ENCODE results near the gene RAB11A. TPM values are rescaled to one million over a fixed set of nuclear protein-coding genes. Genes with fewer than 3 reads are reported as not detected.
"Not testable (repeated sequence)": the region's sequence is repeated elsewhere in the genome, so short reads cannot be mapped to it uniquely, and the experiment has no call there.

The RAB11A gene
- total RNA-seq, 2 donors from 2014 or later = 111 to 149 TPM

DNA sequence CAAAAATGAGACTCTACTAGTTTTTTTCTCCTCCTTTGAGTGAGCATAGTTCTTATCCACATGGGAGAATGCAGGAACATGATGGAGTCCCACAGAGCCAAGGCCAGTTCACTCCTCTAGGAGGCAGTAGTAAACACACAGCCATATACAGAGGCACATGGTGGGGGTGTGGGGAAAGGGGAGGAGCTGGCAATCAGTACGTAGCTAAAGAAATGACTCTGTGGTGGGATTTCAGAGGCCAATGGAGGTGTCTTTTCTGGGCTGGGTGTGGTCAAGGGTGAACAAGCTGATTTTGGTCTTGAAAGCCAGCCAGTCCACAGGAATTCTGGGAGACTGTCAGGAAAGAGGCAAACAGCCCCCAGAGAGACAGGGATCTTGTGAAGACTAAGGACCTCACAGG, 6.6 kb upstream of the RAB11A start:
- TF ChIP-seq, protein P1, sequence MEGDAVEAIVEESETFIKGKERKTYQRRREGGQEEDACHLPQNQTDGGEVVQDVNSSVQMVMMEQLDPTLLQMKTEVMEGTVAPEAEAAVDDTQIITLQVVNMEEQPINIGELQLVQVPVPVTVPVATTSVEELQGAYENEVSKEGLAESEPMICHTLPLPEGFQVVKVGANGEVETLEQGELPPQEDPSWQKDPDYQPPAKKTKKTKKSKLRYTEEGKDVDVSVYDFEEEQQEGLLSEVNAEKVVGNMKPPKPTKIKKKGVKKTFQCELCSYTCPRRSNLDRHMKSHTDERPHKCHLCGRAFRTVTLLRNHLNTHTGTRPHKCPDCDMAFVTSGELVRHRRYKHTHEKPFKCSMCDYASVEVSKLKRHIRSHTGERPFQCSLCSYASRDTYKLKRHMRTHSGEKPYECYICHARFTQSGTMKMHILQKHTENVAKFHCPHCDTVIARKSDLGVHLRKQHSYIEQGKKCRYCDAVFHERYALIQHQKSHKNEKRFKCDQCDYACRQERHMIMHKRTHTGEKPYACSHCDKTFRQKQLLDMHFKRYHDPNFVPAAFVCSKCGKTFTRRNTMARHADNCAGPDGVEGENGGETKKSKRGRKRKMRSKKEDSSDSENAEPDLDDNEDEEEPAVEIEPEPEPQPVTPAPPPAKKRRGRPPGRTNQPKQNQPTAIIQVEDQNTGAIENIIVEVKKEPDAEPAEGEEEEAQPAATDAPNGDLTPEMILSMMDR (IDR thresholded peaks at IDR 0.05) = no peak
- no peak for DNase-seq (ENCODE audit: low spot score)
- Histone ChIP-seq H3K9me3 (no peaks in the 10 kb centered on the region), H3K4me1 (ENCODE audit: control insufficient read depth in 1 of 2, low read depth in 2 of 2) (no peaks in the 10 kb centered on the region), H3K4me3 (no peak overlapping the region), H3K27me3 (replicated peaks; ENCODE audit: insufficient read depth) (no peaks in the 10 kb centered on the region), H3K36me3 (no peaks in the 10 kb centered on the region), H3K27ac (no peak overlapping the region)
- ATAC-seq (ENCODE audit: insufficient number of reproducible peaks, low FRiP score, low read depth) = no peak

GRCh38 chr15:65863106-65863505, 6.2 kb upstream of the RAB11A start:
- no peak for ATAC-seq (ENCODE audit: insufficient number of reproducible peaks, low FRiP score, low read depth)
- no peak for DNase-seq (ENCODE audit: low spot score)
- Histone ChIP-seq H3K9me3 (no peaks in the 10 kb centered on the region), H3K27me3 (replicated peaks; ENCODE audit: insufficient read depth) (no peaks in the 10 kb centered on the region), H3K4me3 (no peak overlapping the region), H3K4me1 (ENCODE audit: control insufficient read depth in 1 of 2, low read depth in 2 of 2) (no peaks in the 10 kb centered on the region), H3K27ac (no peak overlapping the region), H3K36me3 (no peaks in the 10 kb centered on the region)
- TF ChIP-seq, protein P1 (IDR thresholded peaks at IDR 0.05) = no peak

GRCh38 chr15:65867244-65867643, 2.0 kb upstream of the RAB11A start:
- ATAC-seq (ENCODE audit: insufficient number of reproducible peaks, low FRiP score, low read depth) (no peak), DNase-seq (ENCODE audit: low spot score) (no peak)
- no peaks in the 10 kb centered on the region for H3K27me3 ChIP-seq (replicated peaks; ENCODE audit: insufficient read depth)
- H3K27ac ChIP-seq = no peak overlapping the region
- H3K4me1 ChIP-seq (ENCODE audit: control insufficient read depth in 1 of 2, low read depth in 2 of 2) = peaks cover 8 to 17% of the 10 kb centered on the region in 2 donors
- TF ChIP-seq, protein P1 (IDR thresholded peaks at IDR 0.05) = no peak
- no peaks in the 10 kb centered on the region for H3K9me3 ChIP-seq
- H3K36me3 ChIP-seq = no peaks in the 10 kb centered on the region
- H3K4me3 ChIP-seq = no peak overlapping the region

GRCh38 chr15:65867933-65868332, 1.4 kb upstream of the RAB11A start:
- H3K4me1 ChIP-seq (ENCODE audit: control insufficient read depth in 1 of 2, low read depth in 2 of 2) = peaks cover 15 to 21% of the 10 kb centered on the region in 2 donors
- not testable (repeated sequence) for DNase-seq (ENCODE audit: low spot score); H3K4me3 ChIP-seq; H3K27me3 ChIP-seq (replicated peaks; ENCODE audit: insufficient read depth); H3K36me3 ChIP-seq; H3K9me3 ChIP-seq; ATAC-seq (ENCODE audit: insufficient number of reproducible peaks, low FRiP score, low read depth); H3K27ac ChIP-seq

- no peaks in the 10 kb centered on the region for H3K36me3 ChIP-seq
- ATAC-seq (ENCODE audit: insufficient number of reproducible peaks, low FRiP score, low read depth) (no peak), DNase-seq (ENCODE audit: low spot score) (no peak)
- H3K4me3 ChIP-seq = peak overlapping the region; percentile 92
- H3K9me3 ChIP-seq = no peaks in the 10 kb centered on the region
- peaks cover 22 to 24% of the 10 kb centered on the region in 2 donors for H3K4me1 ChIP-seq (ENCODE audit: control insufficient read depth in 1 of 2, low read depth in 2 of 2)
- no peaks in the 10 kb centered on the region for H3K27me3 ChIP-seq (replicated peaks; ENCODE audit: insufficient read depth)
- TF ChIP-seq, protein P1 (IDR thresholded peaks at IDR 0.05) = no peak
- peak overlapping the region; percentile 89 to 91 for H3K27ac ChIP-seq
Measured at GRCh38 chr15:65868546-65869125, 655 bp upstream of the RAB11A start.
